HTR-8/SVneo (cell line): ENCODE data around the gene DSTYK.
"Not testable (repeated sequence)": the region's sequence is repeated elsewhere in the genome, so short reads cannot be mapped to it uniquely, and the experiment has no call there.

Source experiments
- DNase-seq: peaks from one replicate; pipeline ENCODE4 v3.0.0; 2011; ENCODE audit warnings: low spot score, mixed read lengths; ENCODE audit not compliant: insufficient read length
- FAIRE-seq: peaks from 2 replicates; lab custom pipeline; 2011; peaks lifted over from hg19 to GRCh38; lab: Jason Lieb, UNC

DSTYK gene

GRCh38 chr1:205241366-205242030 lies 30.0 kb upstream of the DSTYK start:
- DNase-seq = no peak
- FAIRE-seq = no peak

- FAIRE-seq = no peak
- DNase-seq = no peak
Observed at GRCh38 chr1:205240569-205240968, 29.1 kb upstream of the DSTYK start.

GRCh38 chr1:205240118-205240517 lies 28.6 kb upstream of the DSTYK start:
- DNase-seq (no peak), FAIRE-seq (no peak)

GRCh38 chr1:205239078-205239477 lies 27.6 kb upstream of the DSTYK start:
- DNase-seq = no peak
- no peak for FAIRE-seq

- DNase-seq (no peak), FAIRE-seq (no peak)
Observed at GRCh38 chr1:205237526-205238484, 26.3 kb upstream of the DSTYK start.

- DNase-seq = no peak
- FAIRE-seq = no peak
Observed at GRCh38 chr1:205236951-205237475, 25.5 kb upstream of the DSTYK start.

GRCh38 chr1:205236526-205236925 lies 25.0 kb upstream of the DSTYK start:
- FAIRE-seq (no peak), DNase-seq (no peak)

GRCh38 chr1:205235951-205236350 lies 24.4 kb upstream of the DSTYK start:
- FAIRE-seq = no peak
- DNase-seq = no peak

GRCh38 chr1:205233986-205234385 lies 22.5 kb upstream of the DSTYK start:
- DNase-seq, FAIRE-seq: not testable (repeated sequence)

- DNase-seq = no peak
- no peak for FAIRE-seq
Observed at GRCh38 chr1:205232945-205233397, 21.5 kb upstream of the DSTYK start.

- FAIRE-seq = no peak
- DNase-seq = no peak
Observed at GRCh38 chr1:205232127-205232820, 20.8 kb upstream of the DSTYK start.

- FAIRE-seq (no peak), DNase-seq (no peak)
Observed at GRCh38 chr1:205230982-205231381, 19.5 kb upstream of the DSTYK start.

- FAIRE-seq (no peak), DNase-seq (no peak)
Observed at GRCh38 chr1:205229916-205230700, 18.6 kb upstream of the DSTYK start.

GRCh38 chr1:205229399-205229871 lies 17.9 kb upstream of the DSTYK start:
- no peak for FAIRE-seq

GRCh38 chr1:205228093-205228521 lies 16.6 kb upstream of the DSTYK start:
- FAIRE-seq = no peak
- DNase-seq = peak; percentile 30

More at GRCh38 chr1:205229399-205229871, 17.9 kb upstream of the DSTYK start:
- DNase-seq = peak; percentile 93

GRCh38 chr1:205227584-205228013 lies 16.1 kb upstream of the DSTYK start, which contains the start of gene TMCC2:
TSS of gene TMCC2 (plus strand) at chr1:205227946. CDS start at chr1:205228565, 619 bp downstream.
- peak; percentile 98 for DNase-seq
- FAIRE-seq = peak; percentile 69

GRCh38 chr1:205226868-205227583 lies 15.5 kb upstream of the DSTYK start:
- FAIRE-seq = no peak
- DNase-seq = peak; percentile 36

- DNase-seq = no peak
- FAIRE-seq = no peak
Observed at GRCh38 chr1:205225901-205226765, 14.6 kb upstream of the DSTYK start.
